Upper lobe of right lung (tissue), 1 donor: ENCODE results near the gene NDP. TPM values are rescaled to one million over a fixed set of nuclear protein-coding genes. Genes with fewer than 3 reads are reported as not detected.

Experiments used
- ATAC-seq: fragments of 200-7000 bp; cut with Tn5 transposase; one replicate; pipeline ENCODE4 v1.9.1; 2020; ENCODE audit warnings: mild to moderate bottlenecking, moderate library complexity
- DNase-seq: peaks from one replicate; pipeline ENCODE4 v3.0.0-alpha.2; 2020
- H3K27ac ChIP-seq: fragments of 200-600 bp; one replicate; pipeline ENCODE4 v1.8.0; 2022
- H3K27me3 ChIP-seq: fragments of 200-600 bp; one replicate; pipeline ENCODE4 v1.8.0; 2022; ENCODE audit warnings: mild to moderate bottlenecking
- H3K36me3 ChIP-seq: fragments of 200-600 bp; one replicate; pipeline ENCODE4 v1.8.0; 2022
- H3K4me1 ChIP-seq: fragments of 200-600 bp; one replicate; pipeline ENCODE4 v1.8.0; 2022
- H3K4me3 ChIP-seq: fragments of 200-600 bp; one replicate; pipeline ENCODE4 v1.8.0; 2022; ENCODE audit warnings: mild to moderate bottlenecking
- H3K9me3 ChIP-seq: fragments of 200-600 bp; one replicate; pipeline ENCODE4 v1.8.0; 2022
- CTCF ChIP-seq: fragments of 200-600 bp; IDR thresholded peaks from one replicate; pipeline ENCODE4 v1.8.0; 2022; ENCODE audit warnings: antibody characterized with exemption
- intact Hi-C: fragments of 100-400 bp; cut with DNase I; formaldehyde crosslinking; loops from one replicate; pipeline ENCODE4 v1.11.0; 2022
- total RNA-seq: library from RNA; stranded (reverse); fragmentation: NEBNext Ultra II Directional; extraction: Animal tissue kit (Norgen Biotek cat#: 25700); gene quantifications from one replicate; pipeline ENCODE4 v1.2.1, GENCODE V29; 2021
- donor health status: DM: no; HTN: yes; CAD: no; lungs with severe emphysema.

NDP gene
- total RNA-seq, 1 donor from 2014 or later = not detected

GRCh38 chrX:44016906-44017305, 43.7 kb upstream of the NDP start:
- Histone ChIP-seq H3K36me3 (no peaks in the 10 kb centered on the region), H3K9me3 (no peaks in the 10 kb centered on the region), H3K27me3 (no peaks in the 10 kb centered on the region), H3K4me3 (no peak overlapping the region), H3K27ac (no peak overlapping the region), H3K4me1 (no peaks in the 10 kb centered on the region)
- no peak for TF ChIP-seq CTCF
- no peak for ATAC-seq
- intact Hi-C loops = no loop called here
- no peak for DNase-seq

GRCh38 chrX:44012484-44013096, 39.4 kb upstream of the NDP start:
- no peak for TF ChIP-seq CTCF
- Histone ChIP-seq H3K4me1 (no peaks in the 10 kb centered on the region), H3K27me3 (no peaks in the 10 kb centered on the region), H3K9me3 (no peaks in the 10 kb centered on the region), H3K27ac (no peak overlapping the region), H3K4me3 (no peak overlapping the region), H3K36me3 (no peaks in the 10 kb centered on the region)
- ATAC-seq (peak; percentile 96), DNase-seq (peak; percentile 63)
- intact Hi-C loops = no loop called here

- Histone ChIP-seq H3K36me3 (no peaks in the 10 kb centered on the region), H3K4me1 (no peaks in the 10 kb centered on the region), H3K9me3 (no peaks in the 10 kb centered on the region), H3K4me3 (no peak overlapping the region), H3K27me3 (no peaks in the 10 kb centered on the region), H3K27ac (no peak overlapping the region)
- TF ChIP-seq CTCF = no peak
- ATAC-seq (peak; percentile 49), DNase-seq (no peak)
- intact Hi-C loops = no loop called here
Observed at GRCh38 chrX:44011506-44011905, 38.3 kb upstream of the NDP start.

GRCh38 chrX:44010626-44011025, 37.4 kb upstream of the NDP start:
- no peaks in the 10 kb centered on the region for H3K4me1 ChIP-seq
- H3K27me3 ChIP-seq = no peaks in the 10 kb centered on the region
- H3K27ac ChIP-seq = no peak overlapping the region
- no peaks in the 10 kb centered on the region for H3K9me3 ChIP-seq
- no peak for TF ChIP-seq CTCF
- H3K36me3 ChIP-seq = no peaks in the 10 kb centered on the region
- ATAC-seq = no peak
- no peak overlapping the region for H3K4me3 ChIP-seq
- intact Hi-C loops = no loop called here
- DNase-seq = no peak

- H3K36me3 ChIP-seq = no peaks in the 10 kb centered on the region
- DNase-seq = no peak
- no peaks in the 10 kb centered on the region for H3K27me3 ChIP-seq
- H3K27ac ChIP-seq = no peak overlapping the region
- H3K9me3 ChIP-seq = no peaks in the 10 kb centered on the region
- ATAC-seq = no peak
- H3K4me1 ChIP-seq = no peaks in the 10 kb centered on the region
- no peak for TF ChIP-seq CTCF
- intact Hi-C loops = no loop called here
- no peak overlapping the region for H3K4me3 ChIP-seq
Observed at GRCh38 chrX:44006081-44006480, 32.9 kb upstream of the NDP start.

- no peak for TF ChIP-seq CTCF
- no peaks in the 10 kb centered on the region for H3K27me3 ChIP-seq
- no peaks in the 10 kb centered on the region for H3K4me1 ChIP-seq
- intact Hi-C loops = no loop called here
- DNase-seq (no peak), ATAC-seq (peak; percentile 77)
- H3K9me3 ChIP-seq = no peaks in the 10 kb centered on the region
- H3K36me3 ChIP-seq = no peaks in the 10 kb centered on the region
- H3K27ac ChIP-seq = no peak overlapping the region
- H3K4me3 ChIP-seq = no peak overlapping the region
Observed at GRCh38 chrX:44003975-44004374, 30.8 kb upstream of the NDP start.
